DMS153 treated with DMSO at 0.1 percent for 48 hours (cell line): ENCODE results near the gene KLF16.

Experiments
- DNase-seq: peaks from one replicate; lab custom pipeline; 2025; ENCODE audit not compliant: unreplicated experiment; lab: John Stamatoyannopoulos, UW

KLF16 gene

DNA sequence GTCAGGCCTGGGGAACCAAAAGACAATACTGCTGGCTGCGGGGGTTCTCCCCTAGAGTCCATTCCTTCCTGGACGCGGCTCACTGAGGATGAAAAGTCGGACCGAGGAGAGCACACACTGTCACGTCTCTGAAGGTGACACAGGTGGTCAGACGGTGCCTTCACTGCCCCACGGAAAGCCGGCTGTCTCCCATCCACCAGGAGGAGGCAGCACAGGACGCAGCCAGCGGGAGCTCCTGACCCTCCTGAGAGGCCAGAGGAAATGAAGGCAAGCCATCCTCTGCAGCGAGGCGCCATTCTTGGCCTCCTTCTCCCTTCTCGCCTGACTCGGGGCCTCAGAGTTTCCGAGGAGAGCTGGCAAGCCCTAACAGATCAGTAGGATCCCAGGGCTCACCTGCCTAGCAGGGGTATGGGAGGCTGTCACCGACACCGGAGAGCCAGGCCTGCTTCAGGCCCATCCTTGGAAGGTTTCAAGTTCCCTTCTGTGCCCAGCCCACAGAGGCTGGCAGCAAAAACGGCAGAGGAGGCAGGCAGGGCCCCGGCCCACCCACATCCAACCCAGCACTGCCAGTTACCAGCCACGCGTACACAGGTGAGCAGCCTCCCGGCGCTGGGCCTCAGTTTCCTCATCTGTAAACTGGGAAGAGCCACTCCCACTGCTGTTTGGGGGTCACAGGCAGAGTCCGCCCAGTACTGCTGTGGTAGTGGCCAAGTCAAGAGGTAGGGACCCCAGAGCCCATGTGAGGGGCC, 19.6 kb downstream of the KLF16 start:
- no peak for DNase-seq

DNA sequence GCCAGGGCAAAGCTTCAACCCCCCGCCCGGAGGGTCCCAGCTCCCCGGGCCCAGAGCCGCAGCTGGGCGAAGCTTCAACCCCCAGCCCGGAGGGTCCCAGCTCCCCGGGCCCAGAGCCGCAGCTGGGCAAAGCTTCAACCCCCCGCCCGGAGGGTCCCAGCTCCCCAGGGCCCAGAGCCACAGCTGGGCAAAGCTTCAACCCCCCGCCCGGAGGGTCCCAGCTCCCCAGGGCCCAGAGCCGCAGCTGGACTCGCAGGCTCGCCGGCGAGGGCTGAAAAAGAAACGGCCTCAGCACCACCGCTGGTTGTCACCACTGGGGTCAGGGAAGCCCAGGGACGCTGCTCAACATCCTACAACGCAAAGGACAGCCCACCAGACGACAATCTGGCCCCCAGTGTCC, 20.3 kb downstream of the KLF16 start:
- no peak for DNase-seq

GRCh38 chr19:1841209-1841924, 22.0 kb downstream of the KLF16 start:
- DNase-seq: no peak

DNA sequence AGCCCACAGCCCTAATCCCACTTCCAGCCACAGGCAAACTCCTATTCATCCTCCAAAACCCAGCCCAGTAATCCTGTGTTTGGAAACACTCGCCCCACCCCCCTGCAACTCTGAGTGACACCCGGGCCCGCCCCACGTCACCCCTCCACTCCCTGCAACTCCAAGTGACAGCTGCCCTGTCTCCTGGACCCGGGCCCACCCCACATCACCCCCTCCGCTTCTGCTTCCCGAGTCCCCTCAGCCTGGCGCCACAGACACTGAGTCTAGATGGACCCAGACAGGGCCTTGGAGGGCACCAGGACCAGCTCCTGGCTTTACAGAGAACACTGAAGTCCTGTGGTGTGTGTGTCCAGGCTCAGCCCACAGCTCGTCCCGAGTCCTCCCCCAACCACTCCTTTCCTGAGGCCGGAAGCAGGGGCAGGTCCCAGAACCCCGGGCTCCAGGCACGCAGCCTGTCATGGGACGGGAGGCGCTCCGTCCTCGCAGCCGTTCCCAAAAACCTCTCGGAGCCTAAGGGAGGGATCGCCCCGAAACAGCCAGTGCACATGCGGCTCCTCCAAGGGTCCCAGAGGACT, 22.8 kb downstream of the KLF16 start:
- no peak for DNase-seq

DNA sequence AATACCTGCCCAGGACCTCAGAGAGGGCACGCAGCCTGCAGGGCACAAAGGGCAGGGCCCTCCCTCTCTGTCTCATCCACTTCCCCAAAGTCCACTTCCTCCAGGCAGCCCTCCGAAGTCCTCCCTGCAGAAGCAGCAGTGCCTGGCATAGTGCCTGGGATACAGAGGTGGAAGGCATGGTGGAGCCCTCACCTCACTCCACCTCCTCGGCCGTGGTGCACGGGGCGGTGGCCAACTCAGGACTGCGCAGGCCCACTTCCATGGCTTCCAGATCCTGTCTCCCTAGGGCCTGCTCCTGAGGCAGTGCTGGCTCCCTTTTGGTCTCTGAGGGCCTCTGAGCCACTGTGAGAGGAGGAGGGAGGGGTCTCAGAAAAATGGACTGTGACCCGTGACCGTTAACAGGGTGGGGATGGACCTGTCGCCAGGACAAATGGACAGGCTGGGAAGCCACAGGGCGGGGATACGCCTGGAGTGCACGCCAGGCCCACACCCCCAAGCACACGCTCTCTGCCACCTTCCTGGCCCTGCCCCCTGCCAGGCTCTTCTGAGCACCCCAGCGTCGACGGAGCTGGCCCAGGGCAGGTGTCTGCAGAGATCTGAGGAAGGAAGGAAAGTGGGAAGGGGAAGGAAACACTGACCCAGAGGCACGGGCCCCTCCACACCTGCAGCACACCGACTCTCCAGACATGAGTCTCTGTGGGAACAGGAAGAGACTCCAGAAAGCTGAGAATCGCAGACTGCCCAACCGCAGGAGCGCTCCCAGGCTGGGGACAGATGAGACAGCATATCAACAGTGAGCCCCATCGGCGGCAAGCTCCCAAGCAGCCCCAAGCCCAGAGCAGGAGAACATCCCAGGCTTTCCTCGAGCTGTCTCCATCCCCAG, 23.5 kb downstream of the KLF16 start:
- no peak for DNase-seq

- no peak for DNase-seq
These were observed 25.7 kb downstream of the KLF16 start for GRCh38 chr19:1837625-1838105.

DNA sequence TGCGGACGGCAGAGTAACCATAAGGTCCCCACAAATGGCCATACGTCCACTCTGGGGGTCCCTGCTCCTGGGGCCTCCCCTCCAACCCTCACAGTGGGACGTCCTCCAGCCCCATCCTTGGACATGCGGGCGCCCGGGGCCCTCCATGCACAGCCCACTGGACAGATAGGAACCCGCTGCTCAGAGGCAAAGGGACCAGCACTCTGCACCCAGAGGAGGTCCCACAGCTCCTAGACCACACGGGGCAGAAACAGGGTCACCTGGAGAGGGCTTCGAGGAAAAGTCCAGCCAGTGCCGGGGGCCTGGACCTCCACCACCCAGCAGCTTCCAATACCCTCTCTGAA, 26.2 kb downstream of the KLF16 start:
- DNase-seq: no peak

- no peak for DNase-seq
These were observed 26.7 kb downstream of the KLF16 start for GRCh38 chr19:1836458-1837221.

GRCh38 chr19:1833540-1833939, 29.8 kb downstream of the KLF16 start:
- no peak for DNase-seq

DNA sequence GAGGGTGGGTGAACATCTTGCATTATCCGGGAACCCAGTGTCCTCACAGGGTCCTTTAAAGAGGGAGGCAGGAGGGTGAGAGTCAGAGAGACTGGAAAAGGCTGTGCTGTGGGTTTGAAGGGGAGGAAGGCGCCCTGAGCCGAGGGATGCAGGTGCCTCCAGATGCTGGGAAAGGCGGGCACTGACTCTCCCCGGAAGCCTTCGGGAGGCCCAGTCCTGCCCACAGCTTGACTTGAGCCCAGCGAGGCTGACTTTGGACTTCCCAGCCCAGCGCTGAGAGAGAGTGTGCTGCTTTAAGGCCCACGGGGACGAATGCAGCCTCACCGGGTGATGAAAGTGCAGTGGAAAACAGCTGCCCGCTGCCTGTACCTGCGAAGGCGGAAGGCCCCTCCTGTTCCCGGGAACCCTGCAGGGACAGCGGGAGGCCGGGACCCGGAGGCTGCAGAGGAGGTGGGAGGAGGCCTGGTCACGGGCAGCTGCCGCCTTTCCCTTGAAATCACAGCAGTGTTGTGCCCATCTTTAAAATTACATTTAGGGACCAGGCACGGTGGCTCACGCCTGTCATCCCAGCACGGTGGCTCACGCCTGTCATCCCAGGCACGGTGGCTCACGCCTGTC, 31.2 kb downstream of the KLF16 start:
- no peak for DNase-seq

GRCh38 chr19:1830978-1831377, 32.4 kb downstream of the KLF16 start:
- no peak for DNase-seq

DNA sequence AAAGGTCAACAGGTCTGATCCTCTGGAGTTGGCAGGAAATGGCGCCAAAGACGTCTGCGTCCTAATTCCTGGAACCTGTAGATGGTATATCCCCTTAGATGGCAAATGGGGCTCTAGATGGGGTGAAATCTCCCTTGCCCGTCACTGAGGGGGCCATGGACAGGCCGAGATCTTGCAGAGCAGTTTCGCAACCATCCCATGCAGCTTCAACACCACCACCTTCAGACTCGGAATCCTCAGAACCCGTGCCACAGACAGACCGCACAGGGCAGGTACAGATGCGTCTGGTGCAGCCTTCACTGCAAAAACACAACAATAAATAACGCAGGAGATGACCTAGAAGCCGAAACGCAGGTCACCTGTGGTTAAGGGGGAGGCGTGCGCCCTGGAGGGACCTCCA, 32.8 kb downstream of the KLF16 start:
- no peak for DNase-seq

DNA sequence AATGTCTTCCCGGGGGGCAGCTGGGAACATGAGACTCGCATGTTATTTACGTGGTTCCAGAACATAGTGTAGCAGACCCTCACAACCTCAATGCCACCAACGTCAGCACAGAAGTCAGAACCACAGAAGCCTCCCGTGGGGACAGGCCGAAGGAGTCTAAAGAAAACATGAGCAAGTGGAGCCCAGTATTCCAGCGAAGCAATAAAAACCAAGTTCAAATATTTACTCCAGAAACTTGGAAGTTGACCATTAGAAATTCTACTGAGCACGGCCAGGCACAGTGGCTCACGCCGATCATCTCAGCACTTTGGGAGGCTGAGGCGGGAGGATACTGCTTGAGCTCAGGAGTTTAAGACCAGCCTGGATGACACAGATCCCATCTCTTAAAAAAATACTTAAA, 33.4 kb downstream of the KLF16 start:
- no peak for DNase-seq

DNA sequence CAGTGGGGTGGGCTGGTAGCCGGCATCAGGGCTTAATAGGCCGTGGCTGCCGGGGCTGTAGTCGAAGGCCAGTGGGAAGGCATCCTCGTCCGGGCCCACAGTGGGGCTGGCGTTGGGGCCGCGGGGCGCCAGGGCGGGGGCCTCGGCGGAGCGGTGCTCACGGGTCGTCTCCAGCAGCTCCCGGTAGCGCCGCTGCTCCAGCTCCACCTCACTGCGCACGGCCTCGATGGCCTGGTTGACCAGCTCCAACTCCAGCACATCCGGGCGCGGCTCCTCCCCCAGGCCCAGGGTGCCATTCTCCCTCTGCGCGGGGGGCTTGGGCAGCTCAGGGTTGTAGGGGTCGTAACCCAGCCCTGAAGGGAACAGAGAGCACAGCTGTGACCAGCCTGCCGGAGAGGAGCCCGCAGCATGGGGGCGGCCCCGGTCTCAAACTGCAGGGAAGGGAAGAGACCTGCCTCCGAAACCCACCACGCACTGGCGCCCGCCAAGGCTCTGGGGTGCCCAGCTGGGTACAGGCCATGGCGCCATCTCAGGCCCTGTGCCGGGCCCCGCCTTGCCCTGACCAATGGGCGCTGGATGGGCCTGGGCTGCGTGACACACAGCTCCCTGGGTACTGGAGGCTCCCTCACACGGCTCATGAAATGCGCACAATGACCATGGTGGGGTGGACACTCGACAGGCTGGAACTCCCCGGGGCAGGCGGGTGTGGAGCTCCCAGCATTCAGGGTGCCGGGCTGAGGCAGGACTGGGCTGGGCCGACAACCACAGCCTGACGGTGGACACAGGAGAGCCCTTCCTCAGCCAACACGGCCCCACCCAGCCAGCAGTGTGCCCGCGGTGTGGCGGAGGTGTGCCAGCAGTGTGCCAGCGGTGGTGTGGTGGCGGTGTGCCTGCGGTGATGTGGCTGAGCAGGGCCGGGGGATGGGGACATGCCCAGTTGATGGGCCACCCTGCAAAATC, 34.8 kb downstream of the KLF16 start:
- no peak for DNase-seq

DNA sequence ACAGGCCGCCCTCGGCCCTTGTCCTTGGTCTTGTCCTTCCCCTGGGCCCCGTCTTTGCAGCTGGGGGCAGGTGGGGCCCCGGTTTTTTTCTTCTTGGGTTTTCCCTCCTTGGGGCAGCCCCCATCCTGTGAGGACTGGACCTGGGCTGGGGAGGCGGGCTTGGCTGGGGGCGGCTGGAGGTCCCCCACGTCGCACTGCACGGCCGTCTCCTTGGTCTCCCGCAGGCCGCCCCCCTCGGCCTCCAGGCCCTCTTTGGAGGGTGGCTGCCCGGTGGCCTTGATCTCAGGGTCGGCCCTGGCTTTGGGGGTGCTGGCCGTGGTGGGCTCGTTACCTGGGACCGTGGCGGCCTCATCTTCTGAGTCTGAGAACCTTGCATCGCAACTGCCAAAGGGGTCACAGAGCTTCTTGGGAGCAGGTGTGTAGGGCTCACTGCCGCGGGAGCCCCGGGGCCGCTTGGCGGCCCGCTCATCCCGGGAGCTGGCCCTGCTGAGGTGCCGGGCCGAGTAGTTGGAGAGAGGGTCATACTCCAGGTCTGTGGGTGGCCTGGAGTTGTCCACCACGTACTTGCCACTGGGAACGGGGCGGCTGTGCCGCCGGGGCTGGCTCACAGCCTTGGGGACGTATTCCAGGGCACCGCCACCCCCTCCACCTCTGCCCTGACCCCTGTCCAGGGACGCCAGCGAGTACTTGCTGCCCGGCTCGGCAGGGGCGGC, 35.7 kb downstream of the KLF16 start:
- DNase-seq: no peak

GRCh38 chr19:1826557-1827521, 36.5 kb downstream of the KLF16 start:
- no peak for DNase-seq

- peak; percentile 0 for DNase-seq
These were observed 37.3 kb downstream of the KLF16 start for GRCh38 chr19:1825909-1826556.
